ENCODE data around the gene FBXL13.

DNA sequence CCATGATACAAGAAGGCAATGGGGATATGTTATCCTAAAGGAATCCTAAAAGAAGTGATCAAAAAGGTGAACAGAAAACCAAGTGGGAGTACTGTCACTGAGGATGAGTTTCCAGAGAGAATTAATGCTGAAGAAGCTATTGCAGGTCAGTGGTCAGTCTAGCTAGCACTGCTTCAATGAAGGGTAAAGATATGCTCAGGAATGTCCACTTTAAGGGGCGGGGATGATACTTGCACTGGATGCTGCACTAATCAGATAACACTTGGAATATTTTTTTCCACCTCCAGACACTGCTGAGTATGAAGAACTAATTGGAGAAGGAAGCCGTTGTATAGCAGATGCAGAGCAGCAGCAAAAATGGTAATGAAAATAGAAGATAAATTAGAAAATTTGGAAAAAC lies 86.5 kb downstream of the FBXL13 start:
- TF ChIP-seq, protein P1, sequence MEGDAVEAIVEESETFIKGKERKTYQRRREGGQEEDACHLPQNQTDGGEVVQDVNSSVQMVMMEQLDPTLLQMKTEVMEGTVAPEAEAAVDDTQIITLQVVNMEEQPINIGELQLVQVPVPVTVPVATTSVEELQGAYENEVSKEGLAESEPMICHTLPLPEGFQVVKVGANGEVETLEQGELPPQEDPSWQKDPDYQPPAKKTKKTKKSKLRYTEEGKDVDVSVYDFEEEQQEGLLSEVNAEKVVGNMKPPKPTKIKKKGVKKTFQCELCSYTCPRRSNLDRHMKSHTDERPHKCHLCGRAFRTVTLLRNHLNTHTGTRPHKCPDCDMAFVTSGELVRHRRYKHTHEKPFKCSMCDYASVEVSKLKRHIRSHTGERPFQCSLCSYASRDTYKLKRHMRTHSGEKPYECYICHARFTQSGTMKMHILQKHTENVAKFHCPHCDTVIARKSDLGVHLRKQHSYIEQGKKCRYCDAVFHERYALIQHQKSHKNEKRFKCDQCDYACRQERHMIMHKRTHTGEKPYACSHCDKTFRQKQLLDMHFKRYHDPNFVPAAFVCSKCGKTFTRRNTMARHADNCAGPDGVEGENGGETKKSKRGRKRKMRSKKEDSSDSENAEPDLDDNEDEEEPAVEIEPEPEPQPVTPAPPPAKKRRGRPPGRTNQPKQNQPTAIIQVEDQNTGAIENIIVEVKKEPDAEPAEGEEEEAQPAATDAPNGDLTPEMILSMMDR (IDR thresholded peaks at IDR 0.05), result no peak
- TF ChIP-seq POLR2A (IDR thresholded peaks at IDR 0.05), result no peak
